BJ (cell line): ENCODE data around the gene SLC6A9. TPM values are rescaled to one million over a fixed set of nuclear protein-coding genes. Genes with fewer than 3 reads are reported as not detected.

ENCODE experiments used
- CTCF ChIA-PET: fragments of 350-600 bp; formaldehyde crosslinking; extraction: SDS; loops from one replicate; lab custom pipeline; 2021; ENCODE audit warnings: antibody characterized with exemption, inconsistent platforms; lab: Yijun Ruan, JAX
- POLR2A ChIA-PET: fragments of 300-600 bp; sonication (Branson Sonifier 250); formaldehyde crosslinking; extraction: SDS; loops from one replicate; lab custom pipeline; 2021; ENCODE audit warnings: antibody characterized with exemption; lab: Charles Lee
- DNase-seq: peaks from one replicate; pipeline ENCODE4 v3.0.0-alpha.2; 2011; ENCODE audit warnings: low read depth
- H3K27me3 ChIP-seq: 2 replicates; pipeline ENCODE4 v1.6.0; 2011; ENCODE audit warnings: low read length; ENCODE audit not compliant: control insufficient read depth, insufficient read depth
- H3K36me3 ChIP-seq: 2 replicates; pipeline ENCODE4 v1.5.1; 2011; ENCODE audit warnings: low read length; ENCODE audit not compliant: control insufficient read depth, insufficient read depth
- H3K4me3 ChIP-seq: 2 replicates; pipeline ENCODE4 v1.5.1; 2011; ENCODE audit warnings: low read depth, mild to moderate bottlenecking, control low read depth, low read length
- CTCF ChIP-seq: IDR thresholded peaks from 2 replicates; pipeline ENCODE4 v1.5.1; 2011; ENCODE audit warnings: low read depth, mild to moderate bottlenecking, control low read depth, inconsistent platforms, low read length, moderate library complexity; ENCODE audit not compliant: insufficient read depth
- polyA plus RNA-seq: library from polyadenylated mRNA; depleted of rRNA; stranded (reverse); fragments of >200 nt; gene quantifications from 2 replicates; pipeline ENCODE4 v1.2.3, GENCODE V29; 2011

Gene SLC6A9
- polyA plus RNA-seq, 1 experiment = 53.9 TPM

- Histone ChIP-seq H3K27me3 (no peaks in the 10 kb centered on the region), H3K36me3 (peaks cover 25% of the 10 kb centered on the region), H3K4me3 (no peak overlapping the region)
- ChIA-PET POLR2A (no interaction called here), CTCF (interaction anchor here (0.8 to 1.4 kb wide), 2 partner anchors 18 to 20 kb away, joined by 3 to 4 read pairs; no protein-coding TSS in a partner anchor)
- no peak for DNase-seq
- no peak for TF ChIP-seq CTCF
Observed at GRCh38 chr1:44024031-44024902, 7.0 kb downstream of the SLC6A9 start.

- CTCF ChIA-PET = interaction anchor here (2.2 kb wide), 1 partner anchor 16 kb away, joined by 19 read pairs; no protein-coding TSS in a partner anchor
- peaks cover 26% of the 10 kb centered on the region for H3K36me3 ChIP-seq
- no peak overlapping the region for H3K4me3 ChIP-seq
- no peak for TF ChIP-seq CTCF
- POLR2A ChIA-PET = no interaction called here
- no peaks in the 10 kb centered on the region for H3K27me3 ChIP-seq
- no peak for DNase-seq
Observed at GRCh38 chr1:44021581-44022321, 9.5 kb downstream of the SLC6A9 start.

- no peak for DNase-seq
- ChIA-PET CTCF (interaction anchor here (0.6 to 3.2 kb wide), 3 partner anchors 15 to 27 kb away, joined by 4 to 19 read pairs (median 15); no protein-coding TSS in a partner anchor), POLR2A (no interaction called here)
- peaks cover 26% of the 10 kb centered on the region for H3K36me3 ChIP-seq
- TF ChIP-seq CTCF = no peak
- no peak overlapping the region for H3K4me3 ChIP-seq
- H3K27me3 ChIP-seq = no peaks in the 10 kb centered on the region
Observed at GRCh38 chr1:44021156-44021555, 10.1 kb downstream of the SLC6A9 start.

GRCh38 chr1:44020464-44020863, 10.8 kb downstream of the SLC6A9 start:
- POLR2A ChIA-PET = no interaction called here
- CTCF ChIA-PET = interaction anchor here (0.6 to 4.6 kb wide), 3 partner anchors 14 to 28 kb away, joined by 4 to 31 read pairs (median 15); no protein-coding TSS in a partner anchor
- TF ChIP-seq CTCF = no peak
- no peak for DNase-seq
- Histone ChIP-seq H3K36me3 (peaks cover 30% of the 10 kb centered on the region), H3K4me3 (no peak overlapping the region), H3K27me3 (no peaks in the 10 kb centered on the region)
